Karpas-422 (cell line): ENCODE measurements around the gene MOSMO. TPM values are rescaled to one million over a fixed set of nuclear protein-coding genes. Genes with fewer than 3 reads are reported as not detected.
"Not testable (repeated sequence)": the region's sequence is repeated elsewhere in the genome, so short reads cannot be mapped to it uniquely, and the experiment has no call there.

ENCODE experiments used
- DNase-seq: peaks from one replicate; pipeline ENCODE4 v3.0.0-alpha.2; 2015
- H2AFZ ChIP-seq: fragments of 200-600 bp; sonication (generic); 2 replicates; pipeline ENCODE4 v1.6.1; 2014; ENCODE audit warnings: antibody characterized with exemption, low read length, mixed read lengths
- H3K27ac ChIP-seq: fragments of 200-600 bp; sonication (generic); 2 replicates; pipeline ENCODE4 v1.5.1; 2014; ENCODE audit warnings: mild to moderate bottlenecking, low read length, moderate library complexity
- H3K27me3 ChIP-seq: fragments of 200-600 bp; sonication (generic); 2 replicates; pipeline ENCODE4 v1.6.1; 2014; ENCODE audit warnings: low read length, mixed read lengths
- H3K36me3 ChIP-seq: fragments of 200-600 bp; sonication (generic); 2 replicates; pipeline ENCODE4 v1.6.1; 2014; ENCODE audit warnings: low read length, mixed read lengths; ENCODE audit not compliant: insufficient read depth
- H3K4me1 ChIP-seq: fragments of 200-600 bp; sonication (generic); 2 replicates; pipeline ENCODE4 v1.6.1; 2014; ENCODE audit warnings: mild to moderate bottlenecking, low read length, mixed read lengths
- H3K4me2 ChIP-seq: fragments of 200-600 bp; sonication (generic); 2 replicates; pipeline ENCODE4 v1.6.1; 2014; ENCODE audit warnings: low read length, low read depth, mild to moderate bottlenecking; ENCODE audit not compliant: poor library complexity, severe bottlenecking
- H3K4me3 ChIP-seq: fragments of 200-600 bp; sonication (generic); 2 replicates; pipeline ENCODE4 v1.5.1; 2014; ENCODE audit warnings: mild to moderate bottlenecking, antibody characterized with exemption, low read length, mixed read lengths
- H3K79me2 ChIP-seq: fragments of 200-600 bp; sonication (generic); 2 replicates; pipeline ENCODE4 v1.6.1; 2014; ENCODE audit warnings: mild to moderate bottlenecking, low read length, mixed read lengths
- H3K9ac ChIP-seq: fragments of 200-600 bp; sonication (generic); 2 replicates; pipeline ENCODE4 v1.6.0; 2014; ENCODE audit warnings: low read length
- H3K9me2 ChIP-seq: fragments of 200-600 bp; sonication (generic), shearing (Covaris generic); replicated peaks from 2 replicates; pipeline ENCODE4 v1.6.0; 2014; ENCODE audit warnings: mild to moderate bottlenecking, low read length, moderate library complexity; ENCODE audit not compliant: insufficient read depth
- H3K9me3 ChIP-seq: fragments of 300-700, 200-600 bp; sonication (generic); 2 replicates; pipeline ENCODE4 v1.6.1; 2014; ENCODE audit warnings: low read length, mixed read lengths
- H4K20me1 ChIP-seq: fragments of 200-600 bp; sonication (generic); 2 replicates; pipeline ENCODE4 v1.6.1; 2014; ENCODE audit warnings: mild to moderate bottlenecking, antibody characterized with exemption, low read length, low read depth; ENCODE audit not compliant: insufficient read depth
- total RNA-seq: library from RNA; depleted of rRNA; stranded (reverse); fragments of >200 nt; shearing (Covaris generic); gene quantifications from 2 replicates; pipeline ENCODE4 v1.2.3, GENCODE V29; 2014; ENCODE audit warnings: low replicate concordance; rRNA removed

MOSMO gene
- total RNA-seq, 1 experiment from 2014 or later: 13.9 TPM

- Histone ChIP-seq H3K4me2 (no peak overlapping the region), H3K9me2 (no peaks in the 10 kb centered on the region), H3K9me3 (no peaks in the 10 kb centered on the region), H3K27ac (no peak overlapping the region), H3K36me3 (no peaks in the 10 kb centered on the region), H3K4me1 (peaks cover 8% of the 10 kb centered on the region), H3K9ac (no peak overlapping the region), H3K4me3 (no peak overlapping the region), H4K20me1 (no peaks in the 10 kb centered on the region), H3K27me3 (no peaks in the 10 kb centered on the region), H2AFZ (no peak overlapping the region), H3K79me2 (no peaks in the 10 kb centered on the region)
- DNase-seq: no peak
Measured at GRCh38 chr16:22124583-22125284, 116.8 kb downstream of the MOSMO start.

- Histone ChIP-seq H3K9me2 (no peaks in the 10 kb centered on the region), H3K9me3 (no peaks in the 10 kb centered on the region), H3K4me2 (no peak overlapping the region), H3K9ac (no peak overlapping the region), H3K27me3 (no peaks in the 10 kb centered on the region), H3K27ac (no peak overlapping the region), H3K4me1 (peaks cover 8% of the 10 kb centered on the region), H4K20me1 (no peaks in the 10 kb centered on the region), H3K36me3 (no peaks in the 10 kb centered on the region), H3K79me2 (no peaks in the 10 kb centered on the region), H3K4me3 (no peak overlapping the region), H2AFZ (no peak overlapping the region)
- no peak for DNase-seq
Measured at GRCh38 chr16:22126037-22126558, 118.2 kb downstream of the MOSMO start.

- not testable (repeated sequence) for H3K9me2 ChIP-seq, H3K36me3 ChIP-seq, H3K27me3 ChIP-seq, DNase-seq, H3K4me1 ChIP-seq, H3K79me2 ChIP-seq, H3K9me3 ChIP-seq, H2AFZ ChIP-seq, H3K27ac ChIP-seq, H3K4me2 ChIP-seq, H4K20me1 ChIP-seq, H3K9ac ChIP-seq, H3K4me3 ChIP-seq
Measured at GRCh38 chr16:22128537-22128936, 120.6 kb downstream of the MOSMO start.

GRCh38 chr16:22130528-22130927 is 122.6 kb downstream of the MOSMO start:
- Histone ChIP-seq H3K4me3 (no peak overlapping the region), H2AFZ (no peak overlapping the region), H3K79me2 (no peaks in the 10 kb centered on the region), H3K4me1 (no peaks in the 10 kb centered on the region), H3K9me3 (no peaks in the 10 kb centered on the region), H3K27ac (no peak overlapping the region), H4K20me1 (no peaks in the 10 kb centered on the region), H3K9me2 (no peaks in the 10 kb centered on the region), H3K9ac (no peak overlapping the region), H3K4me2 (no peak overlapping the region), H3K36me3 (no peaks in the 10 kb centered on the region), H3K27me3 (no peaks in the 10 kb centered on the region)
- no peak for DNase-seq

GRCh38 chr16:22132801-22133200 is 124.9 kb downstream of the MOSMO start:
- Histone ChIP-seq H3K27ac (no peak overlapping the region), H4K20me1 (no peaks in the 10 kb centered on the region), H3K4me1 (no peaks in the 10 kb centered on the region), H3K9ac (no peak overlapping the region), H3K79me2 (no peaks in the 10 kb centered on the region), H3K4me3 (no peak overlapping the region), H3K4me2 (no peak overlapping the region), H3K27me3 (no peaks in the 10 kb centered on the region), H2AFZ (no peak overlapping the region), H3K36me3 (no peaks in the 10 kb centered on the region), H3K9me3 (no peaks in the 10 kb centered on the region), H3K9me2 (no peaks in the 10 kb centered on the region)
- no peak for DNase-seq

Other genes starting within 250 kb of the MOSMO start
- 51.0 and 52.5 TPM in 2 replicates for gene NPIPB4, start 150.4 kb upstream of the MOSMO start, total RNA-seq
- 146 and 167 TPM in 2 replicates for gene UQCRC2, start 54.8 kb upstream of the MOSMO start, total RNA-seq
- gene PDZD9, start 7.0 kb upstream of the MOSMO start, total RNA-seq: not detected in 2 replicates
- not detected in 2 replicates for gene VWA3A, start 84.4 kb downstream of the MOSMO start, total RNA-seq
- gene SDR42E2, start 154.4 kb downstream of the MOSMO start, total RNA-seq: not detected in 2 replicates
- gene EEF2K, start 198.2 kb downstream of the MOSMO start, total RNA-seq: 12.1 and 16.0 TPM in 2 replicates